Loucy (cell line): ENCODE data around the gene HPSE2.

Source experiments
- EZH2phosphoT487 ChIP-seq: fragments of 200-600 bp; IDR thresholded peaks from 2 replicates; pipeline ENCODE4 v1.6.1; 2018; ENCODE audit warnings: antibody characterized with exemption, mild to moderate bottlenecking, moderate library complexity, borderline replicate concordance
- TF ChIP-seq, protein P1 (sequence below): fragments of 200-600 bp; sonication (generic); conservative IDR thresholded peaks from 2 replicates; pipeline ENCODE4 v1.5.1; 2014; ENCODE audit warnings: mild to moderate bottlenecking, antibody characterized with exemption, low read length

DNA sequence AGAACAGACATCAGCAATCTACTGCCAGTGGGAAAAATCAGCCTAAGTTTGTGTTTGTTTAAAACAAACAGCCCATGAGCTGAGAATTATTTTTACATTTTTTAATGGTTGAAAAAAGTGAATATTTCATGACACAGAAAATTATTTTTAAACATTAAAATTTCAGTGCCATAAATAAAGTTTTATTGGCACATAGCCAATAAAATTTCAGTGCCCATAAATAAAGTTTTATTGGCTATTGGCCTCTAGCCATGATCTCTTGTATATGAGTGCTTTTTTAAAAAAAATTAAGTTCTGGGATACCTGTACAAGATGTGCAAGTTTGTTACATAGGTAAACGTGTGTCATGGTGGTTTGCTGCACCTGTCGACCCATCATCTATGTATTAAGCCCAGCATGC lies 305.9 kb downstream of the HPSE2 start:
- TF ChIP-seq, protein P1, sequence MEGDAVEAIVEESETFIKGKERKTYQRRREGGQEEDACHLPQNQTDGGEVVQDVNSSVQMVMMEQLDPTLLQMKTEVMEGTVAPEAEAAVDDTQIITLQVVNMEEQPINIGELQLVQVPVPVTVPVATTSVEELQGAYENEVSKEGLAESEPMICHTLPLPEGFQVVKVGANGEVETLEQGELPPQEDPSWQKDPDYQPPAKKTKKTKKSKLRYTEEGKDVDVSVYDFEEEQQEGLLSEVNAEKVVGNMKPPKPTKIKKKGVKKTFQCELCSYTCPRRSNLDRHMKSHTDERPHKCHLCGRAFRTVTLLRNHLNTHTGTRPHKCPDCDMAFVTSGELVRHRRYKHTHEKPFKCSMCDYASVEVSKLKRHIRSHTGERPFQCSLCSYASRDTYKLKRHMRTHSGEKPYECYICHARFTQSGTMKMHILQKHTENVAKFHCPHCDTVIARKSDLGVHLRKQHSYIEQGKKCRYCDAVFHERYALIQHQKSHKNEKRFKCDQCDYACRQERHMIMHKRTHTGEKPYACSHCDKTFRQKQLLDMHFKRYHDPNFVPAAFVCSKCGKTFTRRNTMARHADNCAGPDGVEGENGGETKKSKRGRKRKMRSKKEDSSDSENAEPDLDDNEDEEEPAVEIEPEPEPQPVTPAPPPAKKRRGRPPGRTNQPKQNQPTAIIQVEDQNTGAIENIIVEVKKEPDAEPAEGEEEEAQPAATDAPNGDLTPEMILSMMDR: no peak
- TF ChIP-seq EZH2phosphoT487: no peak
